Thyroid gland (tissue), 4 donors: ENCODE data around the gene MRPL51.

ENCODE experiments used
- CTCF ChIP-seq, 6 experiments: fragments of 200-600 bp in 3 of 6; fragments of 450-650 bp in 3 of 6; sonication (generic) in 3 of 6; IDR thresholded peaks; one replicate each; pipeline ENCODE4 v1.5.1; 2016 to 2019; ENCODE audit warnings: antibody characterized with exemption in 6 of 6, mild to moderate bottlenecking in 2 of 6, inconsistent platforms in 1 of 6, moderate library complexity in 1 of 6
- POLR2A ChIP-seq, 2 donors: fragments of 450-650 bp; IDR thresholded peaks; one replicate each; pipeline ENCODE4 v1.6.1; 2017; ENCODE audit warnings: antibody characterized with exemption in 2 of 2, mild to moderate bottlenecking in 2 of 2, moderate library complexity in 1 of 2

- TF ChIP-seq CTCF (IDR thresholded peaks at IDR 0.05) (no peak), POLR2A (IDR thresholded peaks at IDR 0.05) (no peak)
Observed at GRCh38 chr12:6443361-6443983, 49.6 kb downstream of the MRPL51 start.
